HG03159 (cell line): ENCODE data around the gene MIEF1.

ENCODE experiments used
- ATAC-seq: cut with Tn5 transposase; IDR thresholded peaks from one replicate; pipeline ENCODE4 v1.9.1; 2021; ENCODE audit warnings: mild to moderate bottlenecking, moderate library complexity; ENCODE audit not compliant: unreplicated experiment

MIEF1 gene

DNA sequence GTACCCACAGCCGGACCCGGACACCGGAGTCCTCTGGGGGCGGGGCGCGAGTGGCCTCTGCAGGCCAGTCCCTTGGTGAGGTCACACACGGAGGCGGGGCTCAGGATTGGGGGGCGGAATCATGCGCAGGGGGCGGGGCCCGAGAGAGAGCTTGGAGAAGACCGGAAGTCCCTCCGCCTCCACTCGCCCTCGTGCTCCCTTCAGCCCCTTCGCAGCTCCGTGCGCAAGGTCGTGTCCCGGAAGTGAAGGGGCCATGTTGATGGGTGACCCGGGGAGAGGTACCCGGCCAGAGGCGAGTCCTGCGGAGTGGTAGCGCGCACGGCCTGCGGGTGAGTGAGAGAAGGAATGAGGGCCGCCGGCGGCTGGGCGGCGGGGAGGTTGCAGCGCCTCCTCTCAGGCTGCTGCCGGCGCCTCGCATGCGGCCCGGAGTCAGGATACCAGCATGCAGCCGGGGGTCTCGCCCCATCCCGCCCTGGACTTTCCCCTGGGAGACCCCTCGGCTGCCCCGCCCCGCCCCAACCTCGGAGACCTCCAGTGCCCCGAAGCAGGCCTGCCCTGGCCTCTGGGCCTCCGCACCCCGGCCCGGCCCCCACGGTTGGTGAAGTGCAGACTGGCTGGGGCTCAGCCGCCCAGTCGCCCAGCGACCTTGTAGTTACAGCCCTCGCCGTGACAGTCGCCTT lies at the start of gene MIEF1:
TSS of gene MIEF1 (plus strand) at position 182 of the 680 bp plus-strand sequence. CDS start 9,005 bp downstream, outside the sequence.
- peak; percentile 94 for ATAC-seq

DNA sequence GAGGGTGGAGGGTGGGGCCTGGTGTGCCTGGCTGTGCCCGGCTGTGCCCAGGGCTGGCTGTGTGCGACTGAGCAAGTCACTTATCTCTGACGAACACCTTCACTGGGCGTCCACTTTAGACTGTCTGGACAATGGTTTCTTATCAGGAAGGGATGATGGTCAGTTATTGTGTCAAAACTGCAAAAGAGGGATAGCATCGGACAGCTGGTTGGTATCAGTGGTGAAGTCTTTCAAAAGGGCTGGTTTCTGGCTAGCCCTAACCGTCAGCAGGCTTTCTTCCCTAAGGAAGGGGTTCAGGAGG lies 49.4 kb upstream of the MIEF1 start:
- ATAC-seq = no peak

DNA sequence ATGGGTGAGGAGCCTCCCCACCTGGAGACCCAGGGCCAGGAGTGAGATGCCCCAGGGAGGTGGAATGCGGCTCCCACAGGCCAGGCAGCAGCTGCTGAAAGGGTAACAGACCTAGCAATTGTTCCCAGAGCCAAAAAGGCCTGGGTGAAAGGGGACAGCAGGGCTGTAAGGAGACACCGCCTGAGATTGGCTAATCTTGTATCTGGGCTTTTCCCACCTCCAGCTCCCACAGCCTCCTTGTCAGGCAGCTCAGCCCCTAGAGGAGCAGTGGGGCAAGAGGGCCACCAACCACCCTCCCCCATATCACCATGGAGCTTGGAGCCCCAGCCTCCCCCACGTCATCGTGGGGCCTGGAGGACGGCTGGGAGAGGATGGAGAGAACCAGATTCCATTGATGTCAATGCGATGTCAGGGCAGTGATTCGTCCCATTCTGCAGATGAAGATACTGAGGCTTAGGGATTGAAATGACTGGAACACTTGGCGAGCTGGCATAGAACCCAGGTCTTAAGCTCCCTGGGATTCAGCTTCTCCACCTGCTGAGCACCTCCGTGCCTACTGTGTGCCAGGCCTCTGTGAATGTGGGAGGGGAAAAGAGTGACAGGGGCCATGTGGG lies 48.2 kb upstream of the MIEF1 start:
- ATAC-seq = no peak

DNA sequence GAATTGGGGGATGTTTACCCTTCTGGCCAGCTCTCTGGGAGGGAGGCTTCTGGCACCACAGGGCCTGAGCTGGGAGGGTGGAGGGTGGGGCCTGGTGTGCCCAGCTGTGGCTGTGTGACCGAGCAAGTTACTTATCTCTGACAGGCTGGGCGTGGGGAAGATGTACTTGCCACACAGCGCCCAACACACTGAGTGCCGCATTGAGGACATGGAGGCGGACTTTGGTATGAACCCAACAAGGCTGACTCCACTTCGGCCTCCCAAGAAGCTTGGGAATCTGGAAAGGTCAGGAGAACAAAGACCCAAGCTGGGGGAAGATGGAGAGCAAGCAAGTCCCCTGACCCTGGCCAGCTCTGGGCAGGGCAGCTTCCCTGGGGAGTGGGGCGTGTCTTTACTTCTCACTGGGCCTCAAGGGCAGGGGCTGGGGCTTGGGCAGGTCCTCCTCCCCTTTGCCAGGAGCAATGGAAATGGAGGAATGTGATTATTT lies 47.7 kb upstream of the MIEF1 start:
- no peak for ATAC-seq

DNA sequence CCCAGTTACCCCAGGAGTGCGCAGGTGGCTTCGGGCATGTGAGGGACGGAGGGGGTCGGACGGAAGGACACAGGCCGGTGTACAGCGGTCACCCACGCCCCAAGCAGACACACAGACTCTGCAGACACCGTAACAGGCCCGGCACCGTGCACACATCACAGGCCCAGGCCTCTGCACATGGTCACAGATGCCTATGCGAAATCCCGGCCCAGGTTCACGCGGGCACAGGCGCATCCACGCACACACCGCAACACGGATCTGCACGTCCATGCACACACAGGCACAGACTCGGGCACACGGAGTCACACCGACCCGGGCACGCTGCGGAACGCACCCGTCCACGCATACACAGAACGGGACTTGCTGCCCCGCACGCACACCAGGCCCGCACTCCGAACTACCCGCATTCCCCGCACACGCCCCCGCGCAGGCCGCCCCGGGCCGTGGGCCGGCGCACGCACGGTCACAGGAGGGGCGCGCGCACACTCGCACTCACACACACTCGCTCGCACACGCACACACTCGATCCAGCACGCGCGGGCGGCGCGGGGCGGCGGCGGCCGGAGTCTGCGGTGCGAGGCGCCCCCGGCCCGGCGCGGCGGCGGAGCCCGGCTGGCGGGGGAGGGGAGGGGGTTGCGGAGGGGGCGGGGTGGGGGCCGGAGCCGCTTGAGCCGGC lies 45.4 kb upstream of the MIEF1 start, which contains the start of gene MGAT3:
TSS of gene MGAT3 (plus strand) at position 491 of the 676 bp plus-strand sequence. CDS start 30,336 bp downstream, outside the sequence.
- no peak for ATAC-seq

DNA sequence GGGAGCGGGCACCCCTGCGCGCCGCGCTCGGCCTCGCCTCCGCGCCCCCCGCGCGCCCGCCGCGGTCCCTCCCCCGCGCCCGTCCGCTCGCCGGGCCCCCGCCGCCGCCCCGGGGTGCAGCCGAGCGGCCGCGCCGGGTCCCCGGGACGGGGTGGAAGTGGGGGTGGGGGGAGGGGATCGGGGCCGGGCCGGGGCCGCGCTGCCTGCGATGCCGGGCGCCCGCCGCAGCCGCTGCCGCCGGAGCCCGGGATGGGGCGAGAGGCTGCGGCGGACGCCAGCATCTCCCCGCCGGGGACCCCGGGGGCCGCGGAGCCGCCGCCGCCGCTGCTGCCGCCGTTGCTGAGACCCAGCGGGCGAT lies 44.9 kb upstream of the MIEF1 start:
- no peak for ATAC-seq

DNA sequence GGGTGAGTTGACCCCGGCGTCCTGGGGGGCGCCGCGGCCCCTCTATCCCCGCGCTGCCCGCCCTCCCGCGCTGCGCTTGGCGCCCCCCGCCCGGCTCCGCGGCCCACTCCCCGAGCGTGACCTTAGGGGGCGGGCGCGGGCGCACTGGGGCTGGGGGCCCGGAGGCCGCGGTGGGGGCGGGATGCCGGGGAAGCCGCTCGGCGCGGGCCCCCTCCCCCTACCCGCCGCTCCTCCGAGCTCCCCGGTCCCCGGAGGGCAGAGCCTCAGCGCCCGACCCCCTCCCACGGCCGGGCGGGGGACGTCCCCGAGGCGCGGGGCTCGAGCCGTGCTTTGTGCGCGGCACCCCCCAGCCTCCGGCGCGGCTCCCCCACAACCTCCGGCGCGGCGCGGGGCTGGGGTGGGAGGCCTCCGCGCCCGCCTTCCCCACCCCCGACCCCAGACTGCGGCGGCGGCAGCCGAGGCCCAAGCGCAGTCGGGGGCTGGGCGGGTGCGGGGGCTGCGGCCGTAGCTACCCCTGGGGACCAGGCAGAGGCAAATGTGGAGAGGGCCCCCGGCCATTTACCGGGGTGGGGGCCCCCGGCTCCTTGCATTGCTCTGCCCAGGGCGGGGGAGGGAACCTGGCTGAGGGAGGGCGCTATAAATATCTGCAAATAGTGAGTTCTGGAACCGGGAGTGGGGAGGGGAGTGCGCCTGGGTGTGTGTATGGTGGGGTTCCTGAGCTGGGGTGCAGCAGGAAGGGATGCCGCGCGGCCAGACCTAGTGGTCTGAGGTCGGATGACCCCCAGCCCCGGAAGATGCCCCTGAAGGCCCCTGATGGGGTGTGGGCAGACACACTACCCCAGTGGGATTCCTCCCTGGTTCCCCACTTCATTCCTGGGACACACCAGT lies 44.3 kb upstream of the MIEF1 start:
- no peak for ATAC-seq

DNA sequence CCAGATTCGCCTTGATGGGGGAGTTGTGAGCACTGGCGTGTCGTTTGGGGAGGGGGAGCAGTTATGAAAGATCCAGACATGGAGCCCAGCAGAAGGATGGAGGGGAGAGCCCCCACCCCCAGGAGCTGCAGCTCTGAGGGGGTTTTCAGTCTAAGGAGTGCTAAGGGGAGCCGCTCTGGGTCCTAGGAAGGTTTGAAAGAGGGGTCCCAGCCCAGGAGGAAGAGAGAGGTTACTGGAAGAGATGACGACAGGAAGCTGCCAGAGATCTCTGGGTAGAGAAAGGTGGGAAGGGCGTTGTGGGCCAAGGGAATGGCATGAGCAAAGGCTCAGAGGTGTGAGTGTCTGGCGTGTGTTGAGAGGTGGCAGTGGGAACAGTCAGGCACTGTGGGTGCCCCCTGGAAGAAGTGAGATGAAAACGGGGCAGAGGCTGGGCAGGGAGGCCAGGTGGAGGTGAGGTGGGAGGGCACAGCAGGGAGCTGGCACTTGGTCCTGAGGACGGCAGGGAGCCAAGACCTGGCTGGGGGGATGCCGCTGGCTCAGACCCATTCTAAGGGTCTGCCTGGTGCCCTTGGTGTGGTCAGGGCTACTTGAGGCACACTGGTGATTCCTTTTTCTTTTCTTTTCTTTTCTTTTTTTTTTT lies 43.5 kb upstream of the MIEF1 start:
- ATAC-seq = no peak

DNA sequence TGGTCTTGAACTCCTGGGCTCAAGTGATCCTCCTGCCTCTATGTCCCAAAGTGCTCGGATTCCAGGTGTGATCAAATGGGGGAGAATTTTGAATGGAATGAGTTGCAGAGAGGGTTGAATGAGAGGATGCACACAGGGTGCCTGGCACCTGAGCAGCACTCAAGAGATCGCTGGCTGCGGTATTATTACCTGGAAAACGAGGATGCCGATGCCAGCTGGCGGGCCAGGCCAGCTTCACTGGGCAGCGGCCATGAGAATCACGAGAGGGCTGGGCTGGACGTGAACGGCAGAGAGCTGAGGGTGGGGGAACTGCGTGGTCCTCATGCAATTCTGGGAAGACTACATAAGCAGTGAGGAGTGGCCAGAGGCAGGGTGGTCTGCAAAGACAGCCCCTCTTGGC lies 42.4 kb upstream of the MIEF1 start:
- no peak for ATAC-seq

DNA sequence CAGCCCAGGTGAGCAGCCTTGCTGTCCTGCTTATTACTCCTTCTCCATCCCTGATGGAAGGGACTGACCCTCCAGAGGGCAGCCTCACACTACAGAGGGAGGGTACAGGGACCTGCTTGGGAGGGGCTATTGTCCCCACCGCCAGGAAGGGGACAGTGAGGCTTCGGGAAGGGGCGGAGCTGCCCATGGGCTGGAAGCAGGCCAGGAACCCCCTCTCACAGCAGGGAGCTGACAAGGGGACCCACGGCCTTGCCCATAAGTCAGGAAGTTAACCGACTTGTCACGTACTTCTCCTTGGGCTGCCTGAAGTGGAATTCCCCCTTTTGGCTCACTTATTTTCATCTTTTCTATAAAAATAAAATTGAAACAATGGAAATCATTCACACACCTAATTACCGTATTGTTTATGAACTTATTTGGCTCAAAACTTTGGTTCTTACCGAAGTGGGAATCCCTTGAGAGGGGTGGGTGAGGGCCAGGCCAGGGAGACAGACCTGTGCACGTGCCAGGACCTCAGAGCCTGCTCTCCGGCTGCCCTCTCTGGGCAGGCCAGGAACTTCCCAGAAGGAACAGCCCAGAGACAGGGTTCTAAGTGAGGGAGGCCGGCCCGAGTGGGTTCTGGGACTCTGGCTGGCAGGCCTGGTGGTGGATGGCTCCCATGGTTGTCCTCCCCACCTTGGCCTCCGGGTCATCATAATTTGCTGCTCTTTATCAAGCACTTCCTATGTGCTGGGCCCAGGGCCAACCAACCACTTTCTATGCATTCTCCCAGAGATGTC lies 39.5 kb upstream of the MIEF1 start:
- no peak for ATAC-seq

DNA sequence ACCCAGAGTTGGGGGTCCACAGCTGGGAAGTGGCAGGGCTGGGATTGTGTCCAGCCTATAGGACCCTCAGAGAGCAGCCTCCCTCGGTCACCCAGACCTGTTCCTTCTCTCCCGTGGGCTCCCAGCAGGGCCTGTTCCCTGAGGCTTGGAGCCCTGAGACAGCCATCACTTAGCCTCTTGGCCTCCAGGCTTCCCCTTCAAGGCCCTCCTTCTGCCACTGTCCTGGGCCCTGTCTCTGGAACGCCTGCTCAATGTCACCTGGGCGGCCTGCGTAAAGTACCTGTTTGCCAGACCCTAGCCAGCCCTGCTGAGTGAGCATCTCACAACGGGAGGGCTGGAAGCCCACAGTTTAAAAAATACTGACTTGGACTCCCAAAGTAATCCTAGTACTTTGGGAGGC lies 38.8 kb upstream of the MIEF1 start:
- ATAC-seq = no peak

DNA sequence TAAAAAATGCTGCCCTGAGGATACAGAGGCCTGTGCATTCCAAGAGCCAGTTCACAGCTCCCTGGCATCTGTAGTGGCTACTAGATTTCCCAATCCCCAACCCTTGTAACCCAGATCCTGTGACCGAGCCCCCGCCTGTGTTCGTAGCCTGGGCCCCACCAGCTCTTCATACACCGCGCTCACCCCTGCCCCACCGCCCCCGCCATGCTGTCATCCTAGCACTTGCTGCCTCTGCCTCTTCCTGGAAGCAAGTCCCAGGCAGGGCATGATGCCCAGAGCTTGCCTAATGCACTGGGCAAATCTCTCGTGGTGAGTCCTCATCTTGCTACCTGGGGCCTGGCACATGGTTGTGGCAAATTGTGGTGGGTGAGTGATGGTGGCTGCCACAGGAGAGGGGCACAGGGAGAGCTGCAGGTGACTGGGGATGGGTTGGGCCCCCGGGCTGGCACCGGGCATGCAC lies 38.1 kb upstream of the MIEF1 start:
- ATAC-seq = no peak

DNA sequence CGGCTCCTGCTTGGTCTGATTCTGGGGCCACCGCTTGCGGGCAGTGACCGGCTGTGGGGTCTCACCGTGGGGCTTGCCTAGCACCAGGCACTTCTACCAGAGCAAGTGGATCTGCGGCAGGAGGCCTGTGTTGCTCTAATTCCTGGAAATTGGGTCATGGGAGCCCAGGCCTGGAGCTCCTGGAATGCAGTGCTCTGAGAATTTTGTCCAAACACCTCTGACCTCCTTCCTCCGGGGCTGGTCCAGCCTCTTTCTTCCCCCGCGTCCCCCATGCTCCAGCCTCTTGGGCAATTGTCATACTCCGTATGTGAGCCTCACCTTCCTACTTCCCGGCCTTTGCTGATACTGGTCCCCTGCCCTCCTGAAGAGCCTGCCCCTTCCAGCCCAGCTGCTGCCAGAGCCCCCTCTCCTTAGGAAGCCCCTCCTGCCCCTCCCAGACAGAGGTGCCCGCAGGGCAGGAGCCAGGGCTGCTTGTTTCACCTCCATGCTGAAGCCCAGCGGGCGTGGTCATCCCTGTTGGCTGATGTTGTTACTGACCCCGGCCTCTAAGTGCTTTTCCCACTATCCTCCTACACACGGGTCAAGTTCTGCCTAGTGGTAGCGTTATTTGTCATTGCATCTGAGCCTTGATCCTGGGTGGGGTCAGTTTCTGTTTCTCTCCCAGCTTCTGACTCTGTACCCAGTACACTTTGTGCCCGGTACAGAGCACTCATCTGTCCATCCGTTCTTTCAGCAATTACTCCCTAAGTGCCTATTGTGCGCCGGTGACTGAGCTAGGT lies 35.7 kb upstream of the MIEF1 start:
- no peak for ATAC-seq

DNA sequence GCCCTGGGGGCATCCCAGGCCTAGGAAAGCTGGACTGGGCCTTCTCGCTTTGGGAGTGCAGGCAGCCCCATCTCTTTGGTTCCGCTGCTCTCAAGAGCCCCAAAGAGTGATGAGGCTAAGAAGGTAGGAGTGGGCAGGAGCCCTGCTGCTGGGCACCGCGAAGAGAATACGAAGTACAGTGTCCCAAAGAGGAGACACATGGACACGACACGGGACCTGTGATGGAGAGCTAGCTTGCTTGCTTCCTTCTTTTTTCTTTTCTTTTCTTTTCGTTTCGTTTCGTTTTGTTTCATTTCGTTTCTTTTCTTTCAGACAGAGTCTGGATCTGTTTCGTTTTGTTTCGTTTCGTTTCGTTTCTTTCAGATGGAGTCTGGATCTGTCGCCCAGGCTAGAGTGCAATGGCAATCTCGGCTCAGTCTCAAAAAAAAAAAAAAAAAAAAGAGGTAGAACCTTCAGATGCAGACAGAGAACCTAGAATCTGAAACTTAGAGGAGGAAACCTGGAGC lies 34.6 kb upstream of the MIEF1 start:
- ATAC-seq = no peak

DNA sequence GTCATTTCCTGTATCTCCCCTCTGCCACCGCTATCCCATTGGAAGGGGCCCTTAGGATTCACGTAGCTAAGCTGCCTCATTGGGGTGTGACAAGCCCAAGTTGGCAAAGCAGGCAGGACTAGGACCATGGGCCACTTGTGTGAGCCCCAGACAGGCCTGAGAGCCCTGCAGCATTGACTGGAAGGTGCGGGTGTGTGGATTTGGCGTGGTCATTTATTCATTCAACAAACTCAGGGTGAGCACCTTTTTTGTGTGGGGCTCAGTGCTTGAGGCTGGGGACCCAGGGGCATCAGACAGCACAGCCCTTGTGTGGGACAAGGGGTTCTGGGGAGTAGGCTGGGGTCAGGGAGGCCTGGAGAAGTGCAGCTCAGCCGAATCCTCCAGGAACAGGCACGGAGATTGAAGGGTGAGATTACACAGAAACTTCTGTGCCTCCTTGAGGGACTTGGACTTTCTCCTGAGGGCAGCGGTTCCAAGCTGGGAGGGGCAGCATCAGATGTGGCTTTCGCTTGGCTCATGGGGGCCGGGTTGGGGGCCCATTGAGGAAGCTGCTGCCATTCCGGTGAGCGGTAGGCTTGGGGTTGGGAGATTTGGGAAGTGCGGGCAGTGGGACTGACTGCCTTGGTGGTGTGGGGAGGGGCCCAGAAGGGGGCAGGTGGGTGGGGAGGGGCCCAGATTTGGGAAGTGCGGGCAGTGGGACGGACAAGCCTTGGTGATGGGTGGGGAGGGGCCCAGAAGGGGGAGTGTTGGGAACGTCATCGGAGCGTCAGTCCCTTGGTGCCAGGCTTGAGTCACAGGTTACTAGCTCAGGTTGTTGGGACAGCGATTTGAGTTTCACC lies 33.4 kb upstream of the MIEF1 start:
- no peak for ATAC-seq

DNA sequence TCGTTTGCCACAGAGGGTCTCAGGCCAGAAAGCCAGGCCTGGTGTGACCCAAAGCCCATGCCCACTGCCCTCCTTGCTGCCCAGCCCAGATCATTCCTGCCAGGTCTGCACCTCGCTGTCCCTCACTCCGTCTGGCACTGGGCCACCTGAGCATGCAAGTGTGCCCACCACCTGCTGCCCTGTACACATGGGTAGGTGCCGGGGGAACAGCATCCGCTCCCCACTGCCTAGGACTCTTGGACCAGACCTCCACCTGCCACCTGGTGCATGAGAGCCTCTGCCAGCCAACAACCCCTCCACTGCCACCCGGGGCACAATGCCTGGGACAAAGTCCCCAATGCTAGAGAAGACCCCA lies 32.8 kb upstream of the MIEF1 start:
- ATAC-seq = no peak

DNA sequence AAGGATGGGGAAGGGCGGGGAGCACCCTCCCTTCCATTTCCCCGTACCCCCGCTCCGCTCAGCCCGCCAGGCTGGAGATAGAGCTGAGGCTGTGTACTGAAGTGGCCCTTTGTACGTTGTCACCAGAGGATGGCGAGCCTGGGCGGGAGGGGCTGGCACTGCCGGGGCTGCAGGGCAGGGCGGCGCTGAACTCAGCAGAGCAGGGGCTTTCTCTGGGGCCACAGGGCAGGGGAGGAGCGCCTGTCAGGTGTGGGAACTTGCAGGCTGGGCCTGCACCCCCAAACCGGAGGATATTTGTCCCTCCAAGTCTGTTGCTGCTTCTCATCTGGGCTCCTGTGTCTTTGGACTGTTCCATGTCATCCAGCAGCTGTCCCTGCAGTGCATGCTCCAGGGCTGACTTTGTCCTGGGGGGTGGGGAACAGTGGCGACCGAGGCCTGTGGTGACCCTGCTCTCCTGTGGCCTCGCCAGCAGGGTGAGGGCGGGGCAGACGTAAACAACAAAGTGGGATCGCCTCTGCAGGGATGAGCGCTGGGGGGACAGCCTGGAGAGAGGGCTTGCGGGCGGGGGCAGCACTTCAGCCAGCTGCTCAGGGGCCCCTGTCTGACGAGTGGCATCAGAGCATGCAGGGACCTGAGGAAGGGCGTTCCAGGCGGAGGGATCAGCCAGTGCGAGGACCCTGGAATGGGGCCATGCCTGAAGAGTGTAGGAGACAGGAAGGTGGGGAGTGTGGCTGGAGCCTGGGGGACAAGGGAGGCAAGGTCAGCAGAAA lies 32.2 kb upstream of the MIEF1 start:
- ATAC-seq = no peak
